NCI-H2107 treated with DMSO at 0.1 percent for 48 hours (cell line): ENCODE measurements around the gene SNRNP40.

Experiments used
- DNase-seq: peaks from one replicate; lab custom pipeline; 2025; ENCODE audit not compliant: unreplicated experiment; lab: John Stamatoyannopoulos, UW

Gene SNRNP40

GRCh38 chr1:31234123-31234708 lies 62.4 kb downstream of the SNRNP40 start:
- DNase-seq = no peak

GRCh38 chr1:31232689-31233088 lies 63.9 kb downstream of the SNRNP40 start:
- no peak for DNase-seq

GRCh38 chr1:31231802-31232201 lies 64.8 kb downstream of the SNRNP40 start:
- no peak for DNase-seq

GRCh38 chr1:31230378-31230777 lies 66.2 kb downstream of the SNRNP40 start:
- DNase-seq = peak; percentile 23

GRCh38 chr1:31228986-31229385 lies 67.6 kb downstream of the SNRNP40 start:
- no peak for DNase-seq

GRCh38 chr1:31227891-31228568 lies 68.6 kb downstream of the SNRNP40 start:
- no peak for DNase-seq

- DNase-seq = no peak
Observed at GRCh38 chr1:31224068-31224467, 72.5 kb downstream of the SNRNP40 start.

- no peak for DNase-seq
Observed at GRCh38 chr1:31222176-31222575, 74.4 kb downstream of the SNRNP40 start.

- DNase-seq = no peak
Observed at GRCh38 chr1:31221072-31221471, 75.5 kb downstream of the SNRNP40 start.

- no peak for DNase-seq
Observed at GRCh38 chr1:31219489-31219888, 77.1 kb downstream of the SNRNP40 start.

- DNase-seq = no peak
Observed at GRCh38 chr1:31218705-31219104, 77.9 kb downstream of the SNRNP40 start.

GRCh38 chr1:31216016-31216415 lies 80.6 kb downstream of the SNRNP40 start:
- DNase-seq = peak; percentile 71

- DNase-seq = no peak
Observed at GRCh38 chr1:31215065-31215570, 81.5 kb downstream of the SNRNP40 start.

GRCh38 chr1:31214316-31215064 lies 82.1 kb downstream of the SNRNP40 start:
- no peak for DNase-seq
